ENCODE data around the gene SORCS1.

The SORCS1 gene

DNA sequence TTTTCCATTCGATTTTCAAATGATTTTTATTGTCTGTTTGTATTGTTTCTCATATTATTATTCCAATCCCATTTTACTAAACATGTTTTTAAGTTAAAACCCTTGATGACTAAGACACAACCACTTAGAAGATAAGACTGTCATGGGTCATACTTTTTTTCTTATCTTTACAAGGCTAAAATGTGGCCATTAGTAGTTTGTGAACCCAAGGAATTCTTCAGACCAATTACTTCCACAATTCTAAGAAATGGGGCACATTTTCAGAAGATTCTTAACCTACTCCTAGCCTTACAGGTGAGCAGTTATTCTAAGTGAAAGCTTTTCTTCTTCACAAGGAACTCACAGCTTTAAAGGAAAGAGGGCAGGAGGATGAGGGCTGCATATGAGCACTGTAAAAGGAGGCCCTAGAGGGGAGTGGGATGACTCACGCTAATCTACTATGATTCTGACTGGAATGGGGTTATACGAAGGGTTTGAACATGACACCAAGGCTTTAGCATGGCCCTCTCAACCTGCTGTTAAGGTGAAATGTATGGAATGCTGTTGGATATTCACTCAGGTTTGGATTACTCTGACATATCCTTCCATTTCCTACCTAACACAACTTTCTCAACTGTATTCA is 81.0 kb downstream of the SORCS1 start:
- H3K27ac ChIP-seq (ENCODE audit: low read depth, low read length) = no peak overlapping the region
- no peaks in the 10 kb centered on the region for H3K9me3 ChIP-seq (ENCODE audit: control insufficient read depth in 1 of 2, low read length in 2 of 2)
- H3K4me1 ChIP-seq (ENCODE audit: control insufficient read depth in 1 of 2, insufficient read depth in 2 of 2, low read length in 2 of 2) = no peaks in the 10 kb centered on the region
- H3K36me3 ChIP-seq (ENCODE audit: control insufficient read depth in 1 of 2, insufficient read depth in 2 of 2, low read length in 2 of 2) = no peaks in the 10 kb centered on the region
- no peaks in the 10 kb centered on the region for H3K27me3 ChIP-seq (ENCODE audit: control insufficient read depth in 1 of 2, insufficient read depth in 2 of 2, low read length in 2 of 2)
- H3K4me3 ChIP-seq (ENCODE audit: low read depth in 1 of 2, low read length in 2 of 2) = no peak overlapping the region
- no peak overlapping the region for H3K9ac ChIP-seq (ENCODE audit: low read depth in 1 of 2, low read length in 2 of 2)

DNA sequence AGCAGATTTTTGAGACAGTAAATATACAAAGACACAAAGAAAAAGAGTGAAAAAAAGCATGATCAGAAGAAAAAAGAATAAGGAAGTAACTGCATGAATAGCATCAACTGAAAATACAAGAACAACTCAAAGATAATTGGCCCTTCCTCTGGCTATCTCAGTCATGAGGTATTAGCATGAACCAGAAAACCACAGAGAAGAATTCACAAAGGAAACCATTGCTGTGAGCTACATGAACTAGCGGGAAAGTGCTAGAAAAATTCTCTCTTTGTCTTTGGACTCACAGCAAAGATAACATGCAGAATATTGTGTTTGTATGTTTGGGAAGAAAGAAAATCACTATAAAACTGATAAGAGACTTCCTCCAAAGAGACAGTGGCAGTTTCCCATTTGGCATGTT is 82.9 kb downstream of the SORCS1 start:
- Histone ChIP-seq H3K27me3 (ENCODE audit: control insufficient read depth in 1 of 2, insufficient read depth in 2 of 2, low read length in 2 of 2) (no peaks in the 10 kb centered on the region), H3K9me3 (ENCODE audit: control insufficient read depth in 1 of 2, low read length in 2 of 2) (no peaks in the 10 kb centered on the region), H3K36me3 (ENCODE audit: control insufficient read depth in 1 of 2, insufficient read depth in 2 of 2, low read length in 2 of 2) (no peaks in the 10 kb centered on the region), H3K4me1 (ENCODE audit: control insufficient read depth in 1 of 2, insufficient read depth in 2 of 2, low read length in 2 of 2) (no peaks in the 10 kb centered on the region), H3K27ac (ENCODE audit: low read depth, low read length) (no peak overlapping the region), H3K9ac (ENCODE audit: low read depth in 1 of 2, low read length in 2 of 2) (no peak overlapping the region), H3K4me3 (ENCODE audit: low read depth in 1 of 2, low read length in 2 of 2) (no peak overlapping the region)

DNA sequence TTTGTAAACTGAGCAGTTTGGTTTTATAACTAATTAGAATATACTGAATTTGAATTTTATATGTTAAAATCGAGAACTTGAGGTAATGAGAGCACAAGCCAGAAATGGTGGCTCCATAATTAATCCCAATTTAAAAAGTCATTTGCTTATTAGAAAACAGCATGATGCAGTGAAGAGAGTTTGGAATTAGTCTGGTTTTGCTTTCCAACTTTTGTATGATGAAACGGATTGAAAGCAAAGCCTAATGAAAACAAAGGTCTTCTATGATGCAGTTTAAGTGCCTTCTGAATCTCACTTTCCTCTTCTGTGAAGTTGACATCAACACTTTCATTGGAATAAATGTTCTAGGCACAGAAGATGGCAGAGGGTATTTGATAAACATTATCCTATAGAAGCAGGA is 89.4 kb downstream of the SORCS1 start:
- H3K27ac ChIP-seq (ENCODE audit: low read depth, low read length) = no peak overlapping the region
- no peaks in the 10 kb centered on the region for H3K9me3 ChIP-seq (ENCODE audit: control insufficient read depth in 1 of 2, low read length in 2 of 2)
- H3K4me3 ChIP-seq (ENCODE audit: low read depth in 1 of 2, low read length in 2 of 2) = no peak overlapping the region
- H3K4me1 ChIP-seq (ENCODE audit: control insufficient read depth in 1 of 2, insufficient read depth in 2 of 2, low read length in 2 of 2) = no peaks in the 10 kb centered on the region
- no peaks in the 10 kb centered on the region for H3K27me3 ChIP-seq (ENCODE audit: control insufficient read depth in 1 of 2, insufficient read depth in 2 of 2, low read length in 2 of 2)
- H3K9ac ChIP-seq (ENCODE audit: low read depth in 1 of 2, low read length in 2 of 2) = no peak overlapping the region
- H3K36me3 ChIP-seq (ENCODE audit: control insufficient read depth in 1 of 2, insufficient read depth in 2 of 2, low read length in 2 of 2) = no peaks in the 10 kb centered on the region

DNA sequence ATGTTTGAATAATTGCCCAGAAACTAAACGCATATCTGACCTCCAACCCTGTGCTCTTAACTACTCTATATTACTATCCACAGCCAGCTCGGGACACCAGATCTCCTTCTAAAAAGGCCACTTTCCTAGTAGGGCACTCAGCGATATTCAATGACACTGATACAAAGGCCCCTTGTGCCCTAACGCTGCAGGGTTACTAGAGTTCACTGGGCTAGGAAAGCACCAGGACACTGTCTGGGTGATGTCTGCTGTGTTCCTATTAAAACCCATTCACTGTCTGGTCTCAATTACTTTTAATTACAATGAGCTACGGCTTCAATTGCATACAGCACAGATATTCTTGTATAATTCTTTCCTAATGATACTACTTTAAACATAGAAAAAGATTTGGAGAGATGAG is 91.7 kb downstream of the SORCS1 start:
- no peak overlapping the region for H3K4me3 ChIP-seq (ENCODE audit: low read depth in 1 of 2, low read length in 2 of 2)
- H3K9ac ChIP-seq (ENCODE audit: low read depth in 1 of 2, low read length in 2 of 2) = no peak overlapping the region
- no peaks in the 10 kb centered on the region for H3K4me1 ChIP-seq (ENCODE audit: control insufficient read depth in 1 of 2, insufficient read depth in 2 of 2, low read length in 2 of 2)
- H3K27me3 ChIP-seq (ENCODE audit: control insufficient read depth in 1 of 2, insufficient read depth in 2 of 2, low read length in 2 of 2) = no peaks in the 10 kb centered on the region
- H3K27ac ChIP-seq (ENCODE audit: low read depth, low read length) = no peak overlapping the region
- no peaks in the 10 kb centered on the region for H3K36me3 ChIP-seq (ENCODE audit: control insufficient read depth in 1 of 2, insufficient read depth in 2 of 2, low read length in 2 of 2)
- H3K9me3 ChIP-seq (ENCODE audit: control insufficient read depth in 1 of 2, low read length in 2 of 2) = no peaks in the 10 kb centered on the region

DNA sequence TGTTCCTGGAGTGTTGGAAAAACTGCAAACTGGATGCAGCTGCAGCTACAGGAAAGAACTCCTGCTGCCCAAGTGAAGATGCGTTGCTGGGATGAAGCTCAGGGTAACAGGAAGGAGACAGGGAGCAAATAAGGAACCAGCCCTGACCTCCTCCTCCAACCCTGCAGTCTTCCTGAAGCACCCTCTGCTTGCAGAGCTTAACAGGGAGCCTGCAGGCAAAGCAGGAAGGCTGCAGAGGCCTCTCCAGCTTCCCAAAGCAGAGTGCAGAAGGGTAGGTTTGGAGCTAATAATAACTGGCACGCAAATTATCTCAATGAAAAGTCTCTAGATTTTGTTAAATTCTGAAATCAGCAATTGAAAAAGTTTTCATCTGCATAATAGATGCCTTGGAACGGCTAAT is 92.5 kb downstream of the SORCS1 start:
- Histone ChIP-seq H3K27me3 (ENCODE audit: control insufficient read depth in 1 of 2, insufficient read depth in 2 of 2, low read length in 2 of 2) (no peaks in the 10 kb centered on the region), H3K4me3 (ENCODE audit: low read depth in 1 of 2, low read length in 2 of 2) (no peak overlapping the region), H3K27ac (ENCODE audit: low read depth, low read length) (no peak overlapping the region), H3K9me3 (ENCODE audit: control insufficient read depth in 1 of 2, low read length in 2 of 2) (no peaks in the 10 kb centered on the region), H3K4me1 (ENCODE audit: control insufficient read depth in 1 of 2, insufficient read depth in 2 of 2, low read length in 2 of 2) (no peaks in the 10 kb centered on the region), H3K36me3 (ENCODE audit: control insufficient read depth in 1 of 2, insufficient read depth in 2 of 2, low read length in 2 of 2) (no peaks in the 10 kb centered on the region), H3K9ac (ENCODE audit: low read depth in 1 of 2, low read length in 2 of 2) (no peak overlapping the region)

DNA sequence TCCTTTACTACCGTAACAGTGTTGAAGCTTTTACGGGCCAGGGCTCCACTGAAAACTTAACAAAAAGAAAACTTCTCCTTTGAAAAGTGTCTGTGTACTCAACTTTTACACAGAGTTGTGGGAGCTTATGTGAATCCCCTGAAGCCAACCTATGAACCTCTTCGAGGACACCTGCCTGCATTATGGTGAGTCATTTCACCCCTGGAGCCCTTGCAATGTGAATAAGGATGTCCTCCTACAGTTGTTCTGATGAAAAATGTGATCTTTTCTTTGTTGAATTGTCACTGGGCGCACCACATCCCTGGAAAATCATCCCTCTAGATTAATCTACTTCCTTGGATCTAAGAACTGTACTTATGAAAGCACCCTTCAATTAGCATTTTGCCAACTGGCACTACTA is 93.2 kb downstream of the SORCS1 start:
- Histone ChIP-seq H3K9me3 (ENCODE audit: control insufficient read depth in 1 of 2, low read length in 2 of 2) (no peaks in the 10 kb centered on the region), H3K9ac (ENCODE audit: low read depth in 1 of 2, low read length in 2 of 2) (no peak overlapping the region), H3K4me1 (ENCODE audit: control insufficient read depth in 1 of 2, insufficient read depth in 2 of 2, low read length in 2 of 2) (no peaks in the 10 kb centered on the region), H3K36me3 (ENCODE audit: control insufficient read depth in 1 of 2, insufficient read depth in 2 of 2, low read length in 2 of 2) (no peaks in the 10 kb centered on the region), H3K4me3 (ENCODE audit: low read depth in 1 of 2, low read length in 2 of 2) (no peak overlapping the region), H3K27ac (ENCODE audit: low read depth, low read length) (no peak overlapping the region), H3K27me3 (ENCODE audit: control insufficient read depth in 1 of 2, insufficient read depth in 2 of 2, low read length in 2 of 2) (no peaks in the 10 kb centered on the region)

DNA sequence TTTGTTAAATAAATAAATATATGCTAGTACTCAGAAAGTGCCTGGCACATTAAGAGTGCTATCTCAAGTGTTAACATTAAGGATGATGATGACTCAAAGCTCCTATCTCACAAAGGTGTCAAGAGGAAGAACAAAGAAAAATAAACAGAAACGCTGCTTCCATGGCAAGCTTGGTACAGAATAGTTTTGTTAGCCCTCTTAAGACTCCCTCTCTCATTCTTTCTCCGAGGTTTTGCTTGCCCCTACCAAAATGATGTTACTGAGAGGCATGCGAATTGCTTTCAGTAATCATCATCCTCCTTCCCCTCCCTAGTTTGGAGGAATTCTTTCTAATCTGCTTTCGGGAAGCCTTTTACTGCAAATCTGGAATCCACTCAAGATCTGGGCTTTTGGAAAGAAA is 96.7 kb downstream of the SORCS1 start:
- Histone ChIP-seq H3K27ac (ENCODE audit: low read depth, low read length) (no peak overlapping the region), H3K4me3 (ENCODE audit: low read depth in 1 of 2, low read length in 2 of 2) (no peak overlapping the region), H3K4me1 (ENCODE audit: control insufficient read depth in 1 of 2, insufficient read depth in 2 of 2, low read length in 2 of 2) (no peaks in the 10 kb centered on the region), H3K9ac (ENCODE audit: low read depth in 1 of 2, low read length in 2 of 2) (no peak overlapping the region), H3K27me3 (ENCODE audit: control insufficient read depth in 1 of 2, insufficient read depth in 2 of 2, low read length in 2 of 2) (no peaks in the 10 kb centered on the region), H3K36me3 (ENCODE audit: control insufficient read depth in 1 of 2, insufficient read depth in 2 of 2, low read length in 2 of 2) (no peaks in the 10 kb centered on the region), H3K9me3 (ENCODE audit: control insufficient read depth in 1 of 2, low read length in 2 of 2) (no peaks in the 10 kb centered on the region)

DNA sequence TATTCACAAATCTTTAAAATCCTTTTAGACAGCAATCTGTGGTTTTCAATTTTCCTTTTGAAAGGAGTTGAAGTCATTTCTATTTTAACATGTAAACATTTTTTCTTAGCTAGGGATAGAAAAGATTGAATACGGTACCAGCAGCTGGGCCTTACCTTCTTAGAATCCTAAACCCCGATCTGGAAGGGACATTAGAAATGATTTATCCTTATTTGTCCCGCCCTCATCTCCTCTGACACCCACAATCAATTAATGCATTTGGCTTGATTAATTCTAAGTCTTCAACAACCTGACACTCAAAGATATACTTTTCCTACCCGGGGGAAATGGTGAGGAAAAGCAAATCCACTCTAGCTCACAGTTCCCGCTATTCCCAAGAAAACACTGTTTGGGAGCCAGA is 100.4 kb downstream of the SORCS1 start:
- Histone ChIP-seq H3K9me3 (ENCODE audit: control insufficient read depth in 1 of 2, low read length in 2 of 2) (no peaks in the 10 kb centered on the region), H3K27ac (ENCODE audit: low read depth, low read length) (no peak overlapping the region), H3K36me3 (ENCODE audit: control insufficient read depth in 1 of 2, insufficient read depth in 2 of 2, low read length in 2 of 2) (no peaks in the 10 kb centered on the region), H3K27me3 (ENCODE audit: control insufficient read depth in 1 of 2, insufficient read depth in 2 of 2, low read length in 2 of 2) (no peaks in the 10 kb centered on the region), H3K9ac (ENCODE audit: low read depth in 1 of 2, low read length in 2 of 2) (no peak overlapping the region), H3K4me1 (ENCODE audit: control insufficient read depth in 1 of 2, insufficient read depth in 2 of 2, low read length in 2 of 2) (no peaks in the 10 kb centered on the region), H3K4me3 (ENCODE audit: low read depth in 1 of 2, low read length in 2 of 2) (no peak overlapping the region)

DNA sequence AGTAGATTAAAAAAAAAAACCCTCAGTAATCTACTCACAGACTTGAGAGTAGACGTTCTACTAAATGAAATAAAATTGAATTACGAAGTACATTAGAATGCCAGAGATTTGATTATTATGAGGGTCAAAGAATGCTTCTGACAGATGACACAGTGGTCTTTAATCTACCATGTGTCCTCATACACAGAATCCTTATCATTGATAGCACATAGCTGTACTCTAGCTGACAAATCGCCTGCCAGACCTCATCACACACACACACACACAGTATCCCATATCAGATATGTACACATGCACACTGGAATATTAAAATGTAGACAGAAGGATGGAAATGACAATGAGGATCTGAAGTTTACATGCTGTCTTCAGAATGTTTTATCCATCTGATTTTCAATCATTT is 104.6 kb downstream of the SORCS1 start:
- Histone ChIP-seq H3K27ac (ENCODE audit: low read depth, low read length) (no peak overlapping the region), H3K27me3 (ENCODE audit: control insufficient read depth in 1 of 2, insufficient read depth in 2 of 2, low read length in 2 of 2) (no peaks in the 10 kb centered on the region), H3K9ac (ENCODE audit: low read depth in 1 of 2, low read length in 2 of 2) (no peak overlapping the region), H3K36me3 (ENCODE audit: control insufficient read depth in 1 of 2, insufficient read depth in 2 of 2, low read length in 2 of 2) (no peaks in the 10 kb centered on the region), H3K9me3 (ENCODE audit: control insufficient read depth in 1 of 2, low read length in 2 of 2) (no peaks in the 10 kb centered on the region), H3K4me3 (ENCODE audit: low read depth in 1 of 2, low read length in 2 of 2) (no peak overlapping the region), H3K4me1 (ENCODE audit: control insufficient read depth in 1 of 2, insufficient read depth in 2 of 2, low read length in 2 of 2) (no peaks in the 10 kb centered on the region)

DNA sequence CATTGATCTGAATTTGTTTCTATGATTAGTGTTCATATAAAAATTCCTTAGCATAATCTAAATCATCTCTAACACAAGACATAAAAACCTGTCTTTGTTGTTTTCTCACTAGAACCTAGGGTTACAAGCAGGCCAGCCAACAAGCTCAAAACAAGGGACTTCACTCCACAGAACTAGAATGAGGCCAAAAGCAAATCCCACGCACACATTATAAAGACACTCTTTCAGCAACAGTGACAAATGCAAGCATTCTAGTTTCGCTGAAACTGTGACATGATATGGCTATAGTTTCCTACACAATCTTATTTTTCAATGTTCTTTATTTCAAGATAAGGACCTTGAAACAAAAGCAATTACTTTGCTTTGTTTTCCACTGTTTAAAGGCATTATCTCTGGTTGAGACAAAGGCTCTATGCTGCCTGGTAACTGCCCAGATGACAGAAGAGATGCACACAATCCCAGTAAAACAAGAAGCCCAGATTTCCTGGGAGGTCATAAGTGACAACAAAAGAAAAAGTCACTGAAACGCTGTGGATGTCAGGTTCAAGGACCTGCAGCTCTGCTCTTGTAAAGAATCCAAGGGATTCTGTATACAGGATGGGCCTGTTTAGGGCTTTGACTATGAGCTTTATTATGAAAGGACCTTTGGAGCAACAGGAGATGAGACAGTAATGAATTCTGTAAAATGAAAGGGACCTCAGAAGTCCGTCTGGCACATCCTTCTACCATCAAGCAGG is 105.3 kb downstream of the SORCS1 start:
- no peaks in the 10 kb centered on the region for H3K9me3 ChIP-seq (ENCODE audit: control insufficient read depth in 1 of 2, low read length in 2 of 2)
- H3K27me3 ChIP-seq (ENCODE audit: control insufficient read depth in 1 of 2, insufficient read depth in 2 of 2, low read length in 2 of 2) = no peaks in the 10 kb centered on the region
- H3K4me1 ChIP-seq (ENCODE audit: control insufficient read depth in 1 of 2, insufficient read depth in 2 of 2, low read length in 2 of 2) = no peaks in the 10 kb centered on the region
- H3K9ac ChIP-seq (ENCODE audit: low read depth in 1 of 2, low read length in 2 of 2) = no peak overlapping the region
- no peak overlapping the region for H3K4me3 ChIP-seq (ENCODE audit: low read depth in 1 of 2, low read length in 2 of 2)
- no peaks in the 10 kb centered on the region for H3K36me3 ChIP-seq (ENCODE audit: control insufficient read depth in 1 of 2, insufficient read depth in 2 of 2, low read length in 2 of 2)
- H3K27ac ChIP-seq (ENCODE audit: low read depth, low read length) = no peak overlapping the region
